ENCODE data around the gene PRKAR2B. TPM values are rescaled to one million over a fixed set of nuclear protein-coding genes. Genes with fewer than 3 reads are reported as not detected.
A peak's percentile ranks its signal among the peaks of the same experiment; 100 is the strongest.
"Not testable (repeated sequence)": the region's sequence is repeated elsewhere in the genome, so short reads cannot be mapped to it uniquely, and the experiment has no call there.

The PRKAR2B gene
- total and polyA plus RNA-seq, 5 experiments from 2014 or later: 0.62 to 0.75 (median 0.66) TPM

- peak in 3 of 10 donors; percentile 5 to 13 (median 8) for DNase-seq
- Mint-ChIP-seq H3K9me3 (no peaks in the 10 kb centered on the region), H3K27ac (peak overlapping the region in 7 of 10 donors; percentile 38 to 67 (median 57))
These were observed 873 bp downstream of the PRKAR2B start for GRCh38 chr7:107045195-107045960.

GRCh38 chr7:107045980-107046379 is 1.5 kb downstream of the PRKAR2B start:
- ATAC-seq (no peak), DNase-seq (no peak)
- Mint-ChIP-seq H3K36me3 (peaks cover 0 to 2% (median 0%) of the 10 kb centered on the region in 3 donors), H3K27me3 (peaks cover 9 to 23% (median 12%) of the 10 kb centered on the region in 5 donors), H3K9me3 (no peaks in the 10 kb centered on the region), H3K4me3 (peak overlapping the region; percentile 79 to 92 (median 89)), H3K27ac (no peak overlapping the region), H3K4me1 (peaks cover 7 to 19% (median 14%) of the 10 kb centered on the region in 4 donors)
- POLR2A ChIA-PET: no interaction called here

More at GRCh38 chr7:107045195-107045960, 873 bp downstream of the PRKAR2B start:
- H3K27me3 Mint-ChIP-seq: peaks cover 9 to 23% (median 10%) of the 10 kb centered on the region in 5 donors
- peaks cover 0 to 2% (median 0%) of the 10 kb centered on the region in 3 donors for H3K36me3 Mint-ChIP-seq
- H3K4me1 Mint-ChIP-seq: peaks cover 7 to 19% (median 14%) of the 10 kb centered on the region in 4 donors
- POLR2A ChIA-PET: no interaction called here
- ATAC-seq: no peak
- H3K4me3 Mint-ChIP-seq: peak overlapping the region; percentile 82 to 92 (median 90)

- DNase-seq: no peak
- Mint-ChIP-seq H3K4me1 (peaks cover 7 to 19% (median 14%) of the 10 kb centered on the region in 4 donors), H3K36me3 (peaks cover 0 to 2% (median 0%) of the 10 kb centered on the region in 3 donors), H3K27me3 (peaks cover 9 to 23% (median 10%) of the 10 kb centered on the region in 5 donors), H3K9me3 (no peaks in the 10 kb centered on the region), H3K4me3 (peak overlapping the region in 2 of 10 donors; percentile 20 to 79), H3K27ac (no peak overlapping the region)
- POLR2A ChIA-PET: no interaction called here
- ATAC-seq: no peak
These were observed 2.2 kb downstream of the PRKAR2B start for GRCh38 chr7:107046491-107047259.

- Mint-ChIP-seq H3K4me3 (no peak overlapping the region), H3K27ac (no peak overlapping the region), H3K27me3 (peaks cover 9 to 23% (median 10%) of the 10 kb centered on the region in 5 donors), H3K9me3 (no peaks in the 10 kb centered on the region), H3K36me3 (peaks cover 0 to 2% (median 0%) of the 10 kb centered on the region in 3 donors), H3K4me1 (peaks cover 7 to 19% (median 14%) of the 10 kb centered on the region in 4 donors)
- ATAC-seq: no peak
- DNase-seq: no peak
- POLR2A ChIA-PET: interaction anchor here (0.6 kb wide), 1 partner anchor 1523 kb away, joined by 3 read pairs; no protein-coding TSS in a partner anchor
These were observed 3.6 kb downstream of the PRKAR2B start for GRCh38 chr7:107047902-107048782.

GRCh38 chr7:107048783-107049418 is 4.4 kb downstream of the PRKAR2B start:
- Mint-ChIP-seq H3K9me3 (no peaks in the 10 kb centered on the region), H3K27ac (no peak overlapping the region), H3K4me1 (peaks cover 5 to 16% (median 12%) of the 10 kb centered on the region in 4 donors), H3K4me3 (no peak overlapping the region), H3K36me3 (peaks cover 0 to 2% (median 0%) of the 10 kb centered on the region in 3 donors), H3K27me3 (peaks cover 9 to 23% (median 10%) of the 10 kb centered on the region in 5 donors)
- ATAC-seq (no peak), DNase-seq (no peak)
- POLR2A ChIA-PET: interaction anchor here (0.6 kb wide), 1 partner anchor 1522 kb away, joined by 3 read pairs; no protein-coding TSS in a partner anchor

GRCh38 chr7:107049480-107049879 is 5.0 kb downstream of the PRKAR2B start:
- Mint-ChIP-seq H3K27ac (no peak overlapping the region), H3K27me3 (peaks cover 9 to 23% (median 10%) of the 10 kb centered on the region in 5 donors), H3K4me1 (peaks cover 4 to 13% (median 10%) of the 10 kb centered on the region in 4 donors), H3K9me3 (peaks cover 0 to 2% (median 0%) of the 10 kb centered on the region in 9 donors), H3K4me3 (no peak overlapping the region), H3K36me3 (peaks cover 0 to 2% (median 0%) of the 10 kb centered on the region in 3 donors)
- POLR2A ChIA-PET: no interaction called here
- no peak for DNase-seq
- no peak for ATAC-seq

- DNase-seq: no peak
- Mint-ChIP-seq H3K4me3 (no peak overlapping the region), H3K36me3 (peaks cover 0 to 2% (median 0%) of the 10 kb centered on the region in 3 donors), H3K27ac (no peak overlapping the region), H3K4me1 (peaks cover 4 to 13% (median 9%) of the 10 kb centered on the region in 4 donors), H3K9me3 (peaks cover 0 to 2% (median 0%) of the 10 kb centered on the region in 9 donors), H3K27me3 (peaks cover 8 to 23% (median 10%) of the 10 kb centered on the region in 5 donors)
- no peak for ATAC-seq
- POLR2A ChIA-PET: no interaction called here
These were observed 5.5 kb downstream of the PRKAR2B start for GRCh38 chr7:107049971-107050532.

GRCh38 chr7:107051376-107051775 is 6.9 kb downstream of the PRKAR2B start:
- Mint-ChIP-seq H3K4me3 (no peak overlapping the region), H3K9me3 (peaks cover 0 to 2% (median 0%) of the 10 kb centered on the region in 9 donors), H3K36me3 (peaks cover 0 to 2% (median 1%) of the 10 kb centered on the region in 3 donors), H3K4me1 (peaks cover 0 to under 1% (median 0%) of the 10 kb centered on the region in 4 donors), H3K27ac (no peak overlapping the region), H3K27me3 (peaks cover 0 to 13% (median 0%) of the 10 kb centered on the region in 5 donors)
- POLR2A ChIA-PET: no interaction called here
- DNase-seq (no peak), ATAC-seq (no peak)

- POLR2A ChIA-PET, ATAC-seq, H3K4me3 Mint-ChIP-seq, DNase-seq, H3K27me3 Mint-ChIP-seq, H3K9me3 Mint-ChIP-seq, H3K4me1 Mint-ChIP-seq, H3K36me3 Mint-ChIP-seq, H3K27ac Mint-ChIP-seq: not testable (repeated sequence)
These were observed 10.5 kb downstream of the PRKAR2B start for GRCh38 chr7:107054965-107055364.

GRCh38 chr7:107056058-107056457 is 11.6 kb downstream of the PRKAR2B start:
- H3K4me1 Mint-ChIP-seq, POLR2A ChIA-PET, H3K9me3 Mint-ChIP-seq, ATAC-seq, H3K4me3 Mint-ChIP-seq, H3K36me3 Mint-ChIP-seq, DNase-seq, H3K27me3 Mint-ChIP-seq, H3K27ac Mint-ChIP-seq: not testable (repeated sequence)

GRCh38 chr7:107056728-107057473 is 12.4 kb downstream of the PRKAR2B start:
- POLR2A ChIA-PET: no interaction called here
- peaks cover 0 to 2% (median 0%) of the 10 kb centered on the region in 5 donors for H3K27me3 Mint-ChIP-seq
- peaks cover 0 to 2% (median 0%) of the 10 kb centered on the region in 9 donors for H3K9me3 Mint-ChIP-seq
- ATAC-seq (no peak), DNase-seq (no peak)
- H3K4me3 Mint-ChIP-seq: no peak overlapping the region
- no peaks in the 10 kb centered on the region for H3K4me1 Mint-ChIP-seq
- peaks cover 0 to 3% (median 0%) of the 10 kb centered on the region in 3 donors for H3K36me3 Mint-ChIP-seq
- H3K27ac Mint-ChIP-seq: no peak overlapping the region
